NOMO-1 treated with DMSO at 0.1 percent for 48 hours (cell line): ENCODE measurements around the gene ZNF136.

Source experiments
- DNase-seq: peaks from one replicate; lab custom pipeline; 2025; ENCODE audit not compliant: unreplicated experiment; lab: John Stamatoyannopoulos, UW

Gene ZNF136

DNA sequence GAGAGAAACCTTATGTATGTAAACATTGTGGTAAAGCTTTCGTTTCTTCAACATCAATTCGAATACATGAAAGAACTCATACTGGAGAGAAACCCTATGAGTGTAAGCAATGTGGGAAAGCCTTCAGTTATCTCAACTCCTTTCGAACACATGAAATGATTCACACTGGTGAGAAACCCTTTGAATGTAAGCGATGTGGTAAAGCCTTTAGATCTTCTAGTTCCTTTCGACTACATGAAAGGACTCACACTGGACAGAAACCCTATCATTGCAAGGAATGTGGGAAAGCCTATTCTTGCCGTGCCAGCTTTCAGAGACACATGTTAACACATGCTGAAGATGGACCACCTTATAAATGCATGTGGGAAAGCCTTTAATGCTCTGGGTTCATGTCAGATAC, 24.7 kb downstream of the ZNF136 start:
- no peak for DNase-seq

DNA sequence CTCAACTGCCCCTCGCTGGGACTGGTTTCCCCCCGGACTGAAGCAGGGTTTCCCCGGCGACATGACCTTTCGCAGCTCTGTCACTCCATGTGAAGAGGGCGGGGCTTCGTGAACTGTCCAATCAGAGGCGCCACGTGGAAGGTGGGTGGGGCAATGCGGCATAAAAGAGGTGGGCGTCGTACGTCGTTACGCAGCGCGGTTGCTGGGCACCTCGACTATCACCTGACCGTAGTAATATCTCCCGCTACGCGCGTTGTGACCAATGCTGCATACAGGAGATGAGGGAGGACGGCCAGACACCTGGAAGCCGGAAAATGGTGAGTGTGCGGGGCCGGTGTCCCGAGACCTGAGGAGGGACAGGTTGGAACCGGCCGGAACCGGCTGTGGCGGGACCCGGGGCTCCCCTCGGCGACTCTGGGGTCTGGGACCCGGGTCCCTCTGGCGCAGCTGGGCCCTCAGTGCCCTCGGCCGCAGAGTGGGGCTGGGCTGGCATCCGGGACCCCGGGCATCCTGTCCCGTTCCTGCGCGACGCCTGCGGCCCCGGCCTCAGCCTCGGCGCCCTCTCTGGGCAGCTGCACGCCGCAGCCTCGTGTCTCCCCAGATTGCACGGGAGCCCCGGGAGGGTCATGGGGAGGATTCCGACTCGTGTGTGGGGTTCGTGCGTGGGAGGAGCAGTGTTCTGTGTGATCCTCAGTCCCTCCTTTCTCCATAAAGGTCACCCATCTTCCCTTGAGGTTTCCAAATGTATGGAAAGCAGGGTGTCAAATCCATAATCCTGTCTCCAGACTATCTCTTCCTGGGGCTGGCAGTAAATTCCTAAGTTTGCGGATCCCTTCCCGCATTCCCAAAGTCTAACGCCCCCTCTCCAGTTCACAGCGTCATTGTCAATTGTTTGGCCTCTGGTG, 32.2 kb downstream of the ZNF136 start:
- no peak for DNase-seq

DNA sequence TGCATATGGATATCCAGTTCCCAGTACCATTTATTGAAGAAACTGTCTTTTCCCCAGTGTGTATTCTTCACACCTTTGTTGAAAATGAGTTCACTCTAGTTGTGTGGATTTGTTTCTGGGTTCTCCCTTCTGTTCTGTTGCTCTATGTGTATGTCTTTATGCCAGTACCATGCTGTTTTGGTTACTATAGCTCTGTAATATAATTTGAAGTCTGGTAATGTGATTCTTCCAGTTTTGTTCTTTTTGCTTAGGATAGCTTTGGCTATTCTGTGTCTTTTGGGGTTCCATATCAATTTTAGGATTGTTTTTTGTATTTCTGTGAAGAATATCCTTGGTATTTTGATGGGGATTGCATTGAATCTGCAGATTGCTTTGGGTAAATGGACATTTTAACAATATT, 35.2 kb downstream of the ZNF136 start:
- no peak for DNase-seq

DNA sequence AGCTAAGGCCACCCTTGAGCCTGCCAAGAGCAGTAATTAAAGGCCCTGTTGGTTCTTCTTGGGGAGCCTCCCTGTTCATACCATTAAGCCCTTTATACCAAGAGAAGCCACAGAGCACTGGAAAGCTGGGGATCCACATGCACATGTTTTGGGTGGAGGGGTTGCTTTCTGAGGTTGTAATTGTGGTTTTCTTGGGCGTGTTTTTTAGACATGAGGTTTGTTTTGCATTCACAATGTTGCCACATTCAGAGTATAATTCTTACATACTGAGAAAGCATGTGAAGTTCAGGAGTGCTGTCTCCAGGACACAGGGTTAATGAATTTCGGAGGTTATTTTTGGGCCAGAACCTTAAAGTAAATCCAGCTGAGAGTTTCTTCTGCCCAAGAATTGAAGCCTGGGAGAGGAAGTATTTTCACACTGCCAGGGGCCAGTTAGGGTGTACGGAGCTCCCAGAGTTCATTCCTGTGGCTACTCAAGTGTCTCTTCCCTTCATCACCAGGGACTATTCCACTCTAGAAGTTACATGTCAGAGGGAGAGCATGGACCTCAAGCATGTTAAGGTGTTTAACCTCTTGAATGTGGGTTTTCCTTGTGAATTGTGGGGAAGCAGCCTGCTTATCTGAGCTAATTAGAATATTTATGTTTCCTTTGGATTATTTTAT, 37.0 kb downstream of the ZNF136 start:
- DNase-seq: no peak

DNA sequence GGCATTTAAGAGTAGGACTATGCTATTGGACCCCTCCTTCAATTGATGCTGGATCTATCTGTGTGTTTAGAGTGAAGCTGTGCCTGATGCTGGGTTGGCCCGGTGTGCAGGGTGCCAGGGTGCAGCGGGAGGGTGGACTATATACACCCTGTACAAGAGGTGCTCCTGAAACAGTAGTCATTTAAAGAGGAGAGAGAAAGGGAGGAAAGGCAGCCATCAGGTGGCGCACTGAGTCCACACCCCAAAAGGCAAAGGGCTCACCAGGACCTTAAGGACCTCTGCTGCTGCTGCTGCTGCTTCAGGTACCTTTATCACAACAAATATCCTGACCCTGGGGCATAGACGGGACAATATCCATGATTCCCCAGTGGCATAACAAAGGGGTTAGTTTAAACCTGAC, 39.4 kb downstream of the ZNF136 start:
- no peak for DNase-seq

DNA sequence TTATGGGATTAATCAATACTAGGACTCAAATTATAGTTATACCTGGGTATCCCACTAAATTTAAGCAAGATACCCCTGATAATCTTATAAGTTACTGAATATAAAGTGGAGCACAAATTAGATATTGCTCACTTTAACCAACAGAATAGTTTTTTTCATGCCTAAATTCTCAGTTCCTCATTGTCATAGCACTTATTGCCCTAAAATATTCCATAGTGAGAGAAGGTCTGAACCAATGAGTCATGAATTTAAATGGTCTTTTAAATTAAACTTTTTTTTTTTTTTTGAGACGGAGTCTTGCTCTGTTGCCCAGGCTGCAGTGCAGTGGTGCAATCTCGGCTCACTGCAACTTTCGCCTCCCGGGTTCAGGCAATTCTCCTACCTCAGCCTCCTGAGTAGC, 42.4 kb downstream of the ZNF136 start:
- no peak for DNase-seq

DNA sequence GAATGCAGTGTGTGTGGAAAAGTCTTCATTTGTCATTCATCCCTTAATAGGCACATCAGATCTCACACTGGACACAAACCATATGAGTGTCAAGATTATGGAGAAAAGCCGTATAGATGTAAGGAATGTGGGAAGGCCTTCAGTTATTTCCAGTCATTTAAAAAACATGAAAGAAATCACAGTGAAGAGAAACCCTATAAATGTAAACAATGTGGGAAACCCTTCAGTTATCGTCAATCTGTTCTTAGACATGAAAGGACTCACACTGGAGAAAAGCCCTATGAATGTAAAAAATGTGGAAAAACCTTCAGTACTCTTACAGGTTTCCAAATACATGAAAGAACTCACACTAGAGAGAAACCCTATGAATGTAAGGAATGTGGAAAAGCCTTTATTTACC, 45.3 kb downstream of the ZNF136 start:
- no peak for DNase-seq

DNA sequence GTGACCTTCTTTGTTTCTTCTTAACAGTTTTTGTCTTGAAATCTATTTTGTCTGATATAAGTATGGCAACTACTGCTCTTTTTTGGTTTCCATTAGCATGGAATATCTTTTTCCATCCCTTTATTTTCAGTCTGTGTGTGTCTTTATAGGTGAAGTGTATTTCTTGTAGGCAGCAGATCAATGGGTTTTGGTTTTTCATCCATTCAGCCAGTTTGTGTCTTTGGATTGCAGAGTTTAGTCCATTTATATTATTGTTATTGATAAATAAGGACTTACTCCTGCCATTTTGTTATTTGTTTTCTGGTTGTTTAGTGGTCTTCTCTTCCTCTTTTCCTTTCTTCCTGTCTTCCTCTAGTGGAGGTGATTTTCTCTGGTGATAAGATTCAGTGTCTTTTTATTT, 54.4 kb downstream of the ZNF136 start:
- DNase-seq: no peak

DNA sequence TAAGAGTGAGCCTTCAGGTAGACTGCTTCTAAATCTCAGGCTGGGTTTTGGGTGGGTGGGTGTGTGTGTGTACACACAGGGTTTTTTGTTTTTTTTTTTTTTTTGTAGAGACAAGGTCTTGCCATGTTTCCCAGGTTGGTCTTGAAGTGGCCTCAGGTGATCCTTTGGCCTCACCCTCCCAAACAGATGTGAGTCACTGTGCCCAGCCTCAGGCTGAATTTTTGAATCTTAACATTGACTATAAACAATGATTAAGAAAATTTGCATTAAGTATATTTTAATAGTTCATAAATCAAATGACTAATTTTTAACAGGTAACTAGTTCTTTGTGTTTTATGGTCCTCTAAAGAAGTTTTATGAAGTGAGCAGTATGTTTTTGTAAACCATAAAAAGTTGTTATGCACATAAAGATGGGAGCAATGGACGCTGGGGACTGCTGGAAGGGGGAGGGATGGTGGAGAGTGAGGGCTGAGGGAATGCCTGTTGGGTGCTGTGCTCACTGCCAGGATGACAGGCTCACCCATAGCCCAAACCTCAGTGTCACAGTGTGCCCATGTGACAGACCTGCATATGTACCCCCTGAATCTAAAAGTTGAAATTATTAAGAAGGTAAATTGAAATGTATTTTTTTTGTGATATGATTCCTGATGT, 60.2 kb downstream of the ZNF136 start:
- DNase-seq: no peak

DNA sequence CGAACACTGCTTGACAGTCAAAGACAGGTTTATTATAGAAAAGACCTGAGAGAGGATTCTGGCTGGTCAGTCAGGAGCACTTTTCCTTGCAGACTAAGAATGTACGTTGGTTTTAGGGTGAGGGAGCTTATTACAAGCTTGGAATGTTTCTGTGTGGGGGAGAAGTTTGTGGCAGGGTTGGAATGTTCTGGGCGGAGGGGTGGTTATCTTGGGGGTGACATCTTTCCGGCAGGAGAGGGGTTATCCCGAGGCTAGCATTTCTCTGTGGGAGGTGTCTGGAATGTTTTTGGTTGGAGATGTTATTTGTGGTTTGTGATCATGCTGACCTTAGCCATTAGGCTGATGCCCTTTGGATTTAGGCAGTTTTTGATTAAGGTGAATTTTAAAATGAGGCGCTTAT, 61.8 kb downstream of the ZNF136 start:
- no peak for DNase-seq

DNA sequence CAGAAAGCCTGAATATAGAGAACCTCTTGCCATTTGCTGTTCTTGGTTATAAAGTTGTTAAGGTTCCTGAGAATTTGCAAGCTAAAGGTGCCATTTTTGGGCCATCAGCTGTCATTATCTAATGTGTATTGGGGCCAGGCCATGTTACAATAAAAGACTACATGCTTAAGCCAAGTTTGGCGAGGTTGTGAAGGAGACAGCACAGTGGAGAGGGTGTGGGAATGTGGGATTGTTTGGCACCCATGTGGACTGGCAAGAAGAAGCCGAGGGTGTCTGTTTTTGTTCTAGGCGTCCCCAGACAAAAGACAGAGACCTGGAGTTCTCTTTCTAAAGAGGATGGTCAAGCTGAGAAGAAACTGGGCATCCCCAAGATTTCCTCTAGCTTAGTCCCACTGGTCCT, 67.1 kb downstream of the ZNF136 start:
- DNase-seq: no peak

DNA sequence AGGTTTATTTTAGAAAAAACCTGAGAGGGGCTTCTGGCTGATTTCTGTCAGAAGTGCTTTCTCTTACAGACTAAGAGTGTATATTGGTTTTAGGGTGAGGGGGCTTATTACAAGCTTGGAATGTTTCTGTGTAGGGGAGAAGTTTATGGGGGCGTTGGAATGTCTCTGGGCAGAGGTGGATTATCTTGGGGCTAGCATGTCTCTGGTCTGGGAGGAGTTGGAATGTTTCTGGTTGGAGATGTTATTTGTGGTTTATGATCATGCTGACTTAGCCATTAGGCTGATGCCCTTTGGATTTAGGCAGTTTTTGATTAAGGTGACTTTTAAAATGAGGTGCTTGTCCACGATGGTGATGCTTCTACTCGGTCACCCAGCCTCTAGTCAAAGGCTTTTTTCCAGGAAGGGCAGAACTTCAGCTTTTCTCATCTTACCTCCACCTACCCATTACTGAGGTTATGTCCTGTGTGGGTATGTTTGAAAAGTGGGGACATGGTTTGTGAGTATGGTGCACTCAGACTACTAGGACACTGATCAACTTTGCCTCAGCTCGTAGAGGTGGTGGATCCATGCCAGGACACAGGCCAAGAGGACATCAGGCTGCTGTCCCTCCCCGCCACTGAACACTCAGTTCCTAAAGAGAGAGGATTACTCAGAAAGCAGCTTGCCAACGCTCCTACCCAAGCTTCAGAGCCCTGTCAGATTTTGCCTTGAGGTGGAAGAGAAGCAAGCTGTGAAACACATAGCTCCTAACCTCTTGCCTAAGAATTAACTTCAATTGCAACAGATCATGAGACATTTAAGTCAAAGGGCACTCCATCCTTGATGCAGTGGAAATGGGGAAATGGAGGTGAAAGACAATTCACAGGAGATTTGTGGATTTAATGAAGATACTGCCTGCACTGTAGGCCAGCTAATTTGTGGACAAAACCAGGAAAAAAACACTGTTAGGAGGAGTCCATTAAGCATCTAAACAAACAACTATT, 68.1 kb downstream of the ZNF136 start:
- no peak for DNase-seq

DNA sequence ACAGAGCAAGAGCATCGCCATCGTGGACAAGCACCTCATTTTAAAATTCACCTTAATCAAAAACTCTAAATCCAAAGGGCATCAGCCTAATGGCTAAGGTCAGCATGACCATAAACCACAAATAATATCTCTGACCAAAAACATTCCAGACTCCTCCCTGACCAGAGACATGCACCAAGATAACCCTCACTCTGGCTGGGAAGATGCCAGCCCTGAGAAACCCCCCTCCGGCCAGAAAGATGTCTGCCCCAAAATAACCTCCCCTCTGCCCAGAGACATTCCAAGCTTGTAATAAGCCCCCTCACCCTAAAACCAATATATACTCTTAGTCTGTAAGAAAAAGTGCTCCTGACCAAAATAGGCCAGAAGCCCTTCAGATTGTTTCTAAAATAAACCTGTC, 70.1 kb downstream of the ZNF136 start:
- no peak for DNase-seq

DNA sequence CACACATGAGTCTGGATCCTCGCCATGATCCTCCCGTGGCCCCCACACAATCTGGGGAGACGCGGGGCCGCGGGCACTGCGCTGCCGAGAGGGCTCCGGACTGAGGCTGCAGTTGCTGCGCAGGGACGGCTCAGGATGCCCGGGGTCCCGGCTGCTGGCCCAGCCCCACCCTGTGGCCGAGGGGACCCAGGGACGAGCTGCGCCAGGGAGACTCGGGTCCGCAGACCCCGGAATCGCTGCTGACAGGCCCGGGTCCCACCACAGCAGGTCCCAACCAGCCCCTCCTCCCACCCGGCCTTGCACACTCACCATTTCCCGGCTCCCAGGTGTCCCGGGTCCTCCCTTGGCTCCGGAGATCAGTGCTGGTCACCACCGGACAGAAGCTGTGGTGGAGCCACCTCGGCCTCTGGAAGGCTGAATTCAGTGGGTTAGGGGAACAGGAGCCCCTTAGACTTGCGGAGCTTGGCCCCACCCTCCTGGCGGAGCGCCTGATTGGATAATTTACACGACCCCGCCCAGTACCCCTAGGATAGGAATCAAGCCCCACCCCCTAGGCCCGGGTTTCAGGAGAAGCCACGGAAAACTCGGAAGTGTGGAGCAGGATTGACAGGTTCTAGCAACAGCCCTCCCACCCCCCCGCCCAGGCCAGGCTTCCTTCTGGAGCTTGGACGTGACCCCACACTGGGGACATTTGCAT, 74.4 kb downstream of the ZNF136 start:
- no peak for DNase-seq
